ENCODE measurements around the gene ARHGAP15. TPM values are rescaled to one million over a fixed set of nuclear protein-coding genes. Genes with fewer than 3 reads are reported as not detected.

The ARHGAP15 gene
- polyA plus RNA-seq, 1 donor from 2014 or later = 0.30 TPM

DNA sequence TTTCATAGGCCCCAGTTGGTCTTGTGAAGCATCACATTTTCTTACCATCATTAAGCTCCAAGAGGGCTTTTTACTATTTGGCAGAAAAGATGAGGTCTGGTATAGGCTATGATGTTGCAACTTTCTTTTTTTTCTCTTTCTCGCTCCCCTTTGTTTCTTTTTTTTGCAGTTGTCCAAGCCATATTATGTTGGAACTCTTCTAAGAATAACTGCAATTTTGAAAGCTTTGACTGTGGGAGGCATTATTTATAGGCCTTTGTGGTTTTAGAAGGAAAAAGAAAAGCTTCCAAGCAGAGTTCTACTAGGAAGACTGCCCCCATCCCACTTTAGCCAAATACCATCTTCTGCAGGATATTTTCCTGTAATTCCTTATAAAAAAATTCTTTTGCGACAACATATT, 571.6 kb downstream of the ARHGAP15 start:
- no peak overlapping the region for H3K9ac ChIP-seq (ENCODE audit: low read length)
- no peak overlapping the region for H3K27ac ChIP-seq (ENCODE audit: low read length)
- no peaks in the 10 kb centered on the region for H3K27me3 ChIP-seq (ENCODE audit: insufficient read depth, low read depth, low read length)
- no peak overlapping the region for H2AFZ ChIP-seq (ENCODE audit: low read depth, low read length)
- no peaks in the 10 kb centered on the region for H4K20me1 ChIP-seq (ENCODE audit: insufficient read depth)
- TF ChIP-seq MXI1 (conservative IDR thresholded peaks at IDR 0.05; ENCODE audit: poor library complexity, severe bottlenecking) = no peak
- TF ChIP-seq, protein P1, sequence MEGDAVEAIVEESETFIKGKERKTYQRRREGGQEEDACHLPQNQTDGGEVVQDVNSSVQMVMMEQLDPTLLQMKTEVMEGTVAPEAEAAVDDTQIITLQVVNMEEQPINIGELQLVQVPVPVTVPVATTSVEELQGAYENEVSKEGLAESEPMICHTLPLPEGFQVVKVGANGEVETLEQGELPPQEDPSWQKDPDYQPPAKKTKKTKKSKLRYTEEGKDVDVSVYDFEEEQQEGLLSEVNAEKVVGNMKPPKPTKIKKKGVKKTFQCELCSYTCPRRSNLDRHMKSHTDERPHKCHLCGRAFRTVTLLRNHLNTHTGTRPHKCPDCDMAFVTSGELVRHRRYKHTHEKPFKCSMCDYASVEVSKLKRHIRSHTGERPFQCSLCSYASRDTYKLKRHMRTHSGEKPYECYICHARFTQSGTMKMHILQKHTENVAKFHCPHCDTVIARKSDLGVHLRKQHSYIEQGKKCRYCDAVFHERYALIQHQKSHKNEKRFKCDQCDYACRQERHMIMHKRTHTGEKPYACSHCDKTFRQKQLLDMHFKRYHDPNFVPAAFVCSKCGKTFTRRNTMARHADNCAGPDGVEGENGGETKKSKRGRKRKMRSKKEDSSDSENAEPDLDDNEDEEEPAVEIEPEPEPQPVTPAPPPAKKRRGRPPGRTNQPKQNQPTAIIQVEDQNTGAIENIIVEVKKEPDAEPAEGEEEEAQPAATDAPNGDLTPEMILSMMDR (IDR thresholded peaks at IDR 0.05; ENCODE audit: poor library complexity, severe bottlenecking) = no peak
- no peak for TF ChIP-seq TAF1 (IDR thresholded peaks at IDR 0.05; ENCODE audit: low read depth)
- no peaks in the 10 kb centered on the region for H3K36me3 ChIP-seq (ENCODE audit: insufficient read depth, low read length)
- no peaks in the 10 kb centered on the region for H3K79me2 ChIP-seq (replicated peaks; ENCODE audit: insufficient read depth, low read length)
- no peak overlapping the region for H3K4me2 ChIP-seq (ENCODE audit: low read length)
- H3K9me2 ChIP-seq (ENCODE audit: insufficient read depth, low read length) = no peaks in the 10 kb centered on the region
- no peaks in the 10 kb centered on the region for H3K9me3 ChIP-seq (ENCODE audit: low read length)
- H3F3A ChIP-seq (ENCODE audit: insufficient read depth, low read length, poor library complexity, severe bottlenecking) = no peaks in the 10 kb centered on the region
- no peak overlapping the region for H3K4me3 ChIP-seq (ENCODE audit: low read length)

DNA sequence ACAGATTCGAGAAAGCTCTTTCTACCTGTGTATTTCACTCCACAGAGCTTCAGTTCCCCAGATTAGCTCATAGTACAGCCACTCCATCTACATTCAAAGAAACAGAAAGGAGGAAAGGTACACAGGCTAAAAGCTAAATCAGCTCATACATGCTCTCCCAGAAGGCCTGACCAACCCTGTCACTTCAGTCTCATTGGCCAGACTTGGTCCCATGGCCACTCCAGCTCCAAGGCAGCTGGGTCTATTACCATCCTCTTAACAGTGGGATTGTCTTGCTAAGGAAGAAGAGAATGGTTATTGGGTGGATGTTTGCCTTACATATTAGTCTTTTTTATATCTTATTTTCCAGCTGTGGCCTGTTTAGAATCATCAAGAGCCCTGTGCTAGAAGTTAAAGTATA, 572.6 kb downstream of the ARHGAP15 start:
- Histone ChIP-seq H3K36me3 (ENCODE audit: insufficient read depth, low read length) (no peaks in the 10 kb centered on the region), H3K79me2 (replicated peaks; ENCODE audit: insufficient read depth, low read length) (no peaks in the 10 kb centered on the region), H3K9ac (ENCODE audit: low read length) (no peak overlapping the region), H3K4me2 (ENCODE audit: low read length) (no peak overlapping the region), H4K20me1 (ENCODE audit: insufficient read depth) (no peaks in the 10 kb centered on the region), H3K4me3 (ENCODE audit: low read length) (no peak overlapping the region), H3F3A (ENCODE audit: insufficient read depth, low read length, poor library complexity, severe bottlenecking) (no peaks in the 10 kb centered on the region), H3K9me2 (ENCODE audit: insufficient read depth, low read length) (no peaks in the 10 kb centered on the region), H3K27ac (ENCODE audit: low read length) (no peak overlapping the region), H3K9me3 (ENCODE audit: low read length) (no peaks in the 10 kb centered on the region), H3K27me3 (ENCODE audit: insufficient read depth, low read depth, low read length) (no peaks in the 10 kb centered on the region), H2AFZ (ENCODE audit: low read depth, low read length) (no peak overlapping the region)
- no peak for TF ChIP-seq TAF1 (IDR thresholded peaks at IDR 0.05; ENCODE audit: low read depth)
- TF ChIP-seq MXI1 (conservative IDR thresholded peaks at IDR 0.05; ENCODE audit: poor library complexity, severe bottlenecking) = no peak
- TF ChIP-seq SMC3 (conservative IDR thresholded peaks at IDR 0.05; ENCODE audit: poor library complexity) = no peak
- TF ChIP-seq, protein P1 (IDR thresholded peaks at IDR 0.05; ENCODE audit: poor library complexity, severe bottlenecking) = no peak
- no peak for TF ChIP-seq POLR2AphosphoS5 (IDR thresholded peaks at IDR 0.05)
- no peak for TF ChIP-seq EZH2 (IDR thresholded peaks at IDR 0.05; ENCODE audit: borderline replicate concordance, insufficient read depth, low read length, poor library complexity, severe bottlenecking)
- TF ChIP-seq REST (IDR thresholded peaks at IDR 0.05; ENCODE audit: borderline replicate concordance) = no peak
- TF ChIP-seq RAD21 (conservative IDR thresholded peaks at IDR 0.05) = no peak
- TF ChIP-seq EP300 (conservative IDR thresholded peaks at IDR 0.05; ENCODE audit: poor library complexity, severe bottlenecking) = no peak
